GM19452 (cell line): ENCODE results near the gene MAMDC4.
"Not testable (repeated sequence)": the region's sequence is repeated elsewhere in the genome, so short reads cannot be mapped to it uniquely, and the experiment has no call there.

Experiments
- ATAC-seq: cut with Tn5 transposase; IDR thresholded peaks from one replicate; pipeline ENCODE4 v1.9.1; 2021; ENCODE audit not compliant: unreplicated experiment

Gene MAMDC4

DNA sequence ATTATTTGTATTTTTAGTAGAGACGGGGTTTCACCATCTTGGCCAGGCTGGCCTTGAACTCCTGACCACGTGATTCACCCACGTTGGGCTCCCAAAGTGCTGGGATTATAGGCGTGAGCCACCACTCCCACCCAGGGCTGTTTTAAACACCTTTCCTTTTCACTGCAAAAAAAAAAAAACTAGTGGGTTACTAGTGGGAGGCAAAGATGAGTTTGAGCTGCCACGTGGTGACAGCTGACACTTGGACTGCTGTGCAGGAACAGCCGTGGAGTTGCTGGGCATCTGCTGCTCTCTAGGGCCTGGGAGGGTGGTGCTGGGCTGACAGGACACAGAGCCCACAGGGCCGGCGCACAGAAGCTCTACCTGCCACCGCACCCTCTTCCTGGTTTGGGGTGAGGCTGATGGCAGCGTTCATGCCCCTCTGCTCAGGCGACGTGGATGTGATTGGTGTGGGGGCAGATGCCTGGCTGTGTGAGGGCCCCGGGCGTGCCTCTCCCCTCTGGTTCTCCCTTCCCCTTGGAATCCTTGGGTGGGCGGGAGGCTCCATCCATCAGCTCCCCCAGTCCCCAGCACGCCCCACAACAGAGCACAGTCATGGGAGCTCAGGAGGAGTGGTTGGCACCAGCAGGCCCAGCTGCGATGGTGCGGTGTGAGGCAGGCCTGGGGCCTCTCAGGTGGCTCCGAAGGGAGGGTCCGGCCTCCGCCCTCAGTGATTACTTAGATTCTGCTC is 27.5 kb upstream of the MAMDC4 start:
- ATAC-seq = no peak

DNA sequence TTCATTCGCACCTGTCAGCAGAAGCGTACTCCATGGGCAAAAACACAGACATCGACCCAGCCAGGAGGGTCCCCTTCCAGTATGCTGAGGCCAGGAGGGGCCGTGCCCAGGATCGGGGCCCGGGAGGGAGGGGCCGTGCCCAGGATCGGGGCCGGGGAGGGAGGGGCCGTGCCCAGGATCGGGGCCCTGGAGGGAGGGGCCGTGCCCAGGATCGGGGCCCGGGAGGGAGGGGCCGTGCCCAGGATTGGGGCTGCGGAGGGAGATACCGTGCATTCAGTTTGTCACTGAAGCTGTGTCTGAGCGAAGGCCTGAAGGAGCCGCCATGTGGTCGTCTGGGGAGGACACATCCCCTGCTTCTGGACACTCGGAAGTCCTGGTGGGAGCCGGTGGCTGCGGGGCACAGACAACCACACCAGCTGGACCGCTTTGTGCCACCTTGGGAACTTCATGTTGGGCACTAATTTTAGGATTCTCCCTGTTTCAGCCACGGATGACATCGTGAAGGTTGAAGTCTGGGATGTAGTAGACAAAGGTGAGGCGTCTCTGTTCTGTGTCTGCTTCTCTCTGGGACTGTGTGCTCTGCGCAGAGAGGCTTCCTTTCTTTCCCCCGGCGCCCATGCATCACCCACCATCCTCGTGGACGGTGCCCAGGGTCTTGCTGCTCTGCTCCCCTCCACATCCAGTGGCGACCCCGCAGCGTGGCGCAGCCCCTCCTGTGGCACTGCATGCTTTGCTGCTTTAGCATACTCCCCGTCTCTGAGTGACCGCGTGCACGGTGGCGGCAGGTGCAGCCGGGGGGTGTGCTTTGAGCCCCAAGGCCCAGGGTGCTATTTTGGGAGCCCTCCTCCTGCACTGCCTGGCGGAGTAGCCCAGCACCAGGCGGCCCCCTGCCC is 26.6 kb upstream of the MAMDC4 start:
- no peak for ATAC-seq

DNA sequence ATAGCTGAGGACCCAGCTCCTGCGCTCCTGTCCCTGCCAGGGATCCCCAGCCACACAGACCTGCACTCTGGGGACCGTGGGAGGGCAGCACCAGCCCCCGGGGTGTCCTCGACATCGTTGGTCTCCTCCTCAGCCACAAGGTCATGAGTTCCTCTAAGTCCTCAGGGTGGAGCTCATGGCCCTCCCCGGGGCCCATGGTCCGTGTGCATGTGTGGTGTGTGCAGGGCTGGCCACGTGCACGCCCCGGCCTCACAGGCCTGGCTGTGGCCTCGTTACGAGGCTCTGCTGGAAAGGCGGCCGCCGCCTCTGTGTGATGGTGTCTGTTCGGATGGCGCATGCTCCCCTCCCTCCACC is 26.0 kb upstream of the MAMDC4 start:
- ATAC-seq = no peak

DNA sequence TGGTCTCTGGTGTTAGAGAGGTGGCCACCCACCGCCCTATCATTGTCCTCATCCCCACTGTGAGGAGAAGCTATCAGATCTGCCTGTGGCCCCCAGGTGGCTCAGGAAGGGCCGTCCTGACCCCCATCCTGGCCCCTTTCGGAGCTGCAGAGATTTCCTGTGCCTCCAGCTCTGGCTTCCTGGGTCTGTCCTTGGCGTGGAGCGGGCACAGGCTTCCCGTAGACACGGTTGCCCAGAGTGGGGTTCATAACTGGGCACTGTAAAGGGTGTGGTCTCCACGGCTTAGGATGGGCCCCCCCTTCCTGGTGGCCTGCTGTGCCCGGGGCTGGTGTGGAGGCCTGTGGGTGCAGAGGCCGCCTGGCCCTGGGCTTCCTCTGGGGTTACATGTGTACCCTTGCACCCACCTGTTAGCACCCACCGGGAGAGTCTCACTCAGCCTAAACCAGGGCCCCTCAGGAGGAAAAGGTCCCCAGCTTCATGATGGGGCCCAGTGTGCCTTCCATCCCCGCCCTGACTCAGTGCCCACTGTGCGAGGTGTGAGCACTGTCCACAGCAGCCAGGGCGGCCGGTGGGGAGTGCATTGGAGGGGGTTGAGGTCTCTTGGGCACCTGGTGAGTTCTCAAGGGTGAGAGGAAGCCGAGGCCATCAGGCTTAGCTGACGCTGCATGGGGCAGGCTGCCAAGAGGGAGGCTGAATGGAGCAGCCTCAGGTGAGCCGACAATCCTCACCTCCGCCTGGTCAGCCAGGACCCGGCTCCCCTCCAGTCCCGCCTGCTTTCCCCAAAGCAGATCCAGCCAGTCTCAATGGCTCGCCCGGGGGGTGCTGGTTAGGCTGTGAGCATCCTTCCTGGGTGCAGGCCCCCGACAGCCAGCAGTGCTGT is 25.2 kb upstream of the MAMDC4 start:
- no peak for ATAC-seq

DNA sequence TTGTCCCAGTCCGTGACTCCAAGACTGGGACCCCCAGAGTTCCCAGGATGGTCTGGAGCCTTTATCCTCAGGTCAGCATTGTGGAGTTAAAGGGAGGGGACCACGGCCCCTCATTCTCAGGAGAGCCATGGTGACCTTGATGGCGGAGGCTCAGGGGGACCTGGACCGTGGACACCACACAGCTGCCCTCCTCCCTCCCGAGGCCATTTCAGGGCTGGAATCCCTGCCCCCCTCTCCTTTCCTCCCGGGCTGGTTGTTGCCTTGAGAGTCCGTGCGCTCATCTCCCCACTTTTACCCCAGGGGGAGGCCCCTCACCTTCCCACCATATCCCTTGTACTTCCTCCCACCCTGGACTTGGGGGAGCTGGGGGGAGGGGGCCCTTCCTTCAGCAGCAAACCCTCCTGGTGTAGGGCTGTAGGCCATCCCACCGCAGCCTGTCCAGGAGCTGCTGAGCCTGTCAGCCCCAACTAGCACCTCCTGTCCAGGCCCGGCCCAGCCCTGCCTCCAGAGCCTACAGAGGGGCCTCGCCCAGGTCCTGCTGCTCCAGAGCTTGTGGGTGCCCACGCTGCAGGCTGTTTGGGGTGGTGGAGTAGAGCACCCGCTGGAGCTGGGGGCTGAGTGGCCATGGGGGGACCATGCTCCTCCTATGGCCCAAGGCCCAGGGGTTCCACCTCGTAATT is 24.2 kb upstream of the MAMDC4 start:
- no peak for ATAC-seq

DNA sequence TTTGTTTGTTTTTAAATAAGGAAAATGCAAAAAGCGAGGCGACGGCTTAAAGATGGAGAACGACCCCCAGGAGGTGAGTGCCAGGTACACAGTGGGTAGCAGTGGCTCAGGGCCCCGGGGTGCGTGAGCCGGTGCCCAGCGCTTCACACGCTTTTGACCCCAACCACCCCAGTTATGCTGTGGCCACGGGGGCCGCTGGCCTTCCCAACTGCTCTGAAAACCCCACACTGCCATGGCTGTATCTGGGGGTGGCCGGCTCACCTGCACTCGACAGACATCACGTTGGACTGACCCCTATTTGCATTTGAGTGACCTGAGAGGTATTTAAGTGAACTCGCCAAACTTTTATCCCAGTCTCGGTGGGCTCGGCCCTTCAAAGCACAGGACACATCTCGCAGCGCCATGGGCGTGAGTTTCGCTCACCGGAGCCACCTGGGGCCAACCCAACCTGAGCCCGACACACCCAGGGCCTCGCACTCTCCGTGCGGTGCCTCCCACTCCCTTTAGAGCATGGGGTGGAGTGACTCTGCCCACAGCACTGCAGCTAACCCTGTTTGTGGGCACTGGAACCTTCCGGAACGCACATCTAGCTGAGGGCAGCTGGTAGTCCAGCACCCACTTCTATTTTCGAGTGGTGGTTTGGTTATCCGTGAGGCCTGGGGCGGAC is 23.5 kb upstream of the MAMDC4 start:
- ATAC-seq = no peak

DNA sequence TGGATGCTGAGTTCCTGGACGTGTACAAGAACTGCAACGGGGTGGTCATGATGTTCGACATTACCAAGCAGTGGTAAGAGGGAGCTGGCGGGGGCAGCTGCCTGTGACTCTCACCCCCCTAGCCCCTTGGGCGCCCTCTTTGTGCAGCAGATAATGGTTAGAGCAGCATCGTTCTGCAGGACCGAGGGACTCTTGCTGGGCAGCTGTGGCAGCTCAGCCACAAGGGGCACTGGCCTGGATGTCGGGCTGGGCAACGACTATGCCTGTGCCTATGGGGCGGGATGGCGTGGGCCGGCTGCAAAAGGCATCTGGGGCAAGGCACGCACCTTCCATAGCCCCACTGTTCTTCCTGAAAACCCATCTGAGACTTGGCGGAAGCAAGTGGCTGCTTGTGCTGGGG is 22.7 kb upstream of the MAMDC4 start:
- no peak for ATAC-seq

DNA sequence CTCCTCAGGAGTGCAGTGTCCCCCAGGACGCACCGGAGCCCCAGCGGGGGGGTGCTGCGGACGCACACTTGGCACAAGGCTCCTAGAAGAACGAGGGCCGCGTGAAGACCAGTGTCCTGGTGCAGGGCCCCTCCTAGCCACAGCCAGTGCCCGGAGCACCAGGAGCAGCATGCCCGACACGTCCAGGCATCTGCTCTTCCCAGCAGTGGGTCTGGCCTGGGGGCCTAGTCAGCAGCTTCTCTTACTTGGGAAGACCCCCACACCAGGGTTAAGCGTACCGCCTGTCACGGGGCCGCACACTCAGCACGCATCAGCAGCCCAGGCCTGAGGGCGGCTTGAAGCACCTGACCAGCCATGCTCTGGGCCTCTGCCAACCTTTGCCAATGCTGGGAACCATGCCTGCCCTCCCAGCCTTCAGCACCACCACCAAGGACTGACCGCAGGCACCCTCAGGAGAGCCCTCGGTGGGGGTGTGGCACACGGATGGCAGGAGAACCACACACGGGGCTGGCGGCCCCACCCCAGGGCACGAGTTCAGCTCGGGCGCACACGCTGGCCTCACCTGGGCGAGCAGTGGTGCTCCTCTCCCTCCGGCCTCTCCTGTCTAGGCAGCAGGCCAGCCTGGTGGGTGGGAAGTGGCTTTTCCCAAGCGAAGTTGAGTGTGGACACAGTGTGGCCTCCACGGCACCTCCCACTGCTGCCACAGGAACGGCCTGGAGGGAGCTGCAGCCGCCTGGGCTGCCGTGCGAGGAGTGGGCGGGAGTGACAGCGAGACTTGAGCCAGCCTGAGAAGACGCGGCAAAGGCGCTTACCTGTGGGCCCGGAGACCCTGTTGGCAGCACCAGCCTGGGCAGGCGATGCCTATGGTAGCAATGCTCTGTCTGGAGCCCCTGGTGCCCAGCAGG is 21.9 kb upstream of the MAMDC4 start:
- no peak for ATAC-seq

DNA sequence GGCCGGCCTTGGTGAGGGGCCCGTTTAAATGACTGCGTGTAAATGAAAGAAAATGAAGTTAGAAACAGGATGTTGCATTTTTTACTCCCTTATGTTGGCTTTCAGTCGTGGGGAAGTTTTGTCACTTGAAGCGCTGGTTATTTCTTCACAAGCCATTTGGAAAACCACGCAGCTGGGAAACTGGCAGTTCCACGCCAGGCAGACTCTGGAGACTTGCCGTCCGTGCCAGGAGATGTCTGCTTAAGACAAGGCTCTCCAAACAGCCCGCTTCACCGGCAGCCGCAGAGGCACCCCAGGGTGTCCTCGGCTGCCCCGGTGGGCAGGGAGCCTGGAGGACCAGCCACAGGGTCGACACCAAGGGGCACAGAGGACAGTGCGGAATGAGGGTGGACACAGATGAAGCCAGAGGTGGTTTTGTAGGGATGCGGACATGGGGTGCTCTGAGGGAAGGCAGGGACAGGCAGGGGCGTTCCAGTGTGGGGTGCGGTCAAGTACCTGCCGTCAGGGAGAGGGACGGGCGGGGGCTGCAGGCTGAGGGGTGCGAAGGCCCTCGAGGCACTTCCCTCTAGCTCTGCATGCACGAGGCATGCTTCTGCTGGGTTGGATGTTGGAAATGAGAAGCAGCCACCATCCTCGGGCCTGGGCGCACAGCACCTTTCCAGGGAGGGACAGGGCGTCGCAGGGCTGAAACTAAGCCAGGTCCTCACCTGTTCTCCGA is 21.0 kb upstream of the MAMDC4 start:
- ATAC-seq = no peak

DNA sequence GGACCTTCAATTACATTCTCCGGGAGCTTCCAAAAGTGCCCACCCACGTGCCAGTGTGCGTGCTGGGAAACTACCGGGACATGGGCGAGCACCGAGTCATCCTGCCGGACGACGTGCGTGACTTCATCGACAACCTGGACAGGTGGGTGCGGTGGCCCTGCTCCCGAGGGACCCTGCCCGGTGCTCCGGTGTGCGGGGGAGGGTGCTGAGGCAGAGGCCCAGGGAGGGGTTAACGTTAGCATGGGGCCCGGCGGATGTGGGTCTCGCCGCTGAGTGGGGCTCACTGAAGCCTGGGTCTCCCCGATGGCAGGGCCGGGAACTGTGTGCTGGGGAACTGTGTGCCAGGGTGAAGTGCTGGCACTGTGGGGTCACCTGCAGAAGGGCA is 20.4 kb upstream of the MAMDC4 start:
- ATAC-seq = no peak

DNA sequence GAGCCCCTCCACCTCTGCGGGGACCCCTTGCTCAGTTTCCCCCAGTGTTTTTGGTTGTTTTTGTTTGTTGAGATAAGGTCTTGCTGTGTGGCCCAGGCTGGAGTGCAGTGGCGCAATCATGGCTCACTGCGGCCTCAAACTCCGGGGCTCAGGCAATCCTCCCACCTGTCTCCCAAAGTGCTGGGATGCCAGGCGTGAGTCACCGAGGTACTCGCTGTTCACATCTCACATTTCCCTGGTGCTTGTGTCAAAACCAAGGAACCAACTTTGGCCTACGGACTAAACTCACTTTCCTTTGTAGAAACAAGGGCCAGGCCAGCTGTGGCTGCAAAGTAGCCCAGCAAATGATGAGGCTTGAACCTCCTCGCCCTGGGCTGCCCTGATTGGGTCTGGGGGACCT is 19.6 kb upstream of the MAMDC4 start:
- no peak for ATAC-seq

DNA sequence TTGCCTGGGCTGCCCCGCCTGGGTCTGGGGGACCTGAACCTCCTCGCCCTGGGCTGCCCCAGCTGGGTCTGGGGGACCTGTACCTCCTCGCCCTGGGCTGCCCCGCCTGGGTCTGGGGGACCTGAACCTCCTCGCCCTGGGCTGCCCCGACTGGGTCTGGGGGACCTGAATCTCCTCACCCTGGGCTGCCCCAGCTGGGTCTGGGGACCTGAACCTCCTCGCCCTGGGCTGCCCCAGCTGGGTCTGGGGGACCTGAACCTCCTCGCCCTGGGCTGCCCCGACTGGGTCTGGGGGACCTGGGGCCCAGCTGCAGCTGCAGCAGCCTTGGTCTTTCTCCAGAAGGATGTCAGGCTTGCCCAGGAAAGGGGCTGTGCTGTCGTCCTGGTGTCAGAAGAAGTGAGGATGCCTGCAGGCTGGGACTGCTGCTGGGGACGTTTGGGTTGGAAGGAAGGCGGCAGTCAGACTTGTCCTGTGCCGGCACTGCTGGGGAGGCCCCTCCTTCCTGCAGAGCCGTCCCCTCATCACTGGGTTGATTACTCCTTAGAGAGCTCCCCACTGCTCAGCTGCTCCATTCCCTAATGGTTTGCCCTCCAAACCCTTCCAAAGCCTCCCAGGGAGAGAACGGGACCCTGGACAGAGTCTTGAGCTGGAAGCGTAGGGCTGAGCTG is 18.6 kb upstream of the MAMDC4 start:
- not testable (repeated sequence) for ATAC-seq

DNA sequence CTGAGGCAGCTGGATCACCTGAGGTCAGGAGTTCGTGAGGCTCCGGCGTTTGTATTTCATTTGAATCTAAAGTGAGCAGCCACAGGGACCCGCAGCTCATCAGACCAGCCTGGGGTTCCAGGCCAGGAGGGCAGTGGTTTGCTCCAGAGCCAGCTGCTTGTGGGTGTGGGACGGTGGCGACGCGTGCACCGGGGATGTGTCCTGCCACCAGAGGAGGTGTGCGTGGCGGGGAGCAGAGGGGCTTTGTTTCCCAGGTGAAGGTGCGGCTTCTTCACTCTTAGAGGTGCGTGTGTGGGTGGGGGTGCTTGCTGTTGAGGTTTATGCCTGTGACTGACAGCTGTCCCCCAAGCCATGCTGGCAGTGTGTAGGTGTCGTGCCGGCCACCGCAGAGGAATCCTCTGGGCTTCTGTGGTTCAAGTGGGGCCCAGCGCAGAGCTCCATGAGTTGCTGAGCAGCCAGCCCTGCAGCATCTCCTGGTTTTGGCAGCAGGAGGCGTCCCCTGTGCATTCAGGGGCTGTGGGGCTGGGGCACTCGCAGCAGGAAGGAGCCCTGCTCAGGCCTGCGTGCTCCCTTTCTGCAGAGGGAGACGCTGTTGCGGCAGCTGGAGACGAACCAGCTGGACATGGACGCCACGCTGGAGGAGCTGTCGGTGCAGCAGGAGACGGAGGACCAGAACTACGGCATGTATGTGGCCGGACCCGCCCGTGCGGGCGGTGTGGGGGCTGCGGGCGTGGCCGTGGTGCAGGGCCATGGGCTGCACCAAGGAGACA is 16.8 kb upstream of the MAMDC4 start:
- ATAC-seq = no peak

DNA sequence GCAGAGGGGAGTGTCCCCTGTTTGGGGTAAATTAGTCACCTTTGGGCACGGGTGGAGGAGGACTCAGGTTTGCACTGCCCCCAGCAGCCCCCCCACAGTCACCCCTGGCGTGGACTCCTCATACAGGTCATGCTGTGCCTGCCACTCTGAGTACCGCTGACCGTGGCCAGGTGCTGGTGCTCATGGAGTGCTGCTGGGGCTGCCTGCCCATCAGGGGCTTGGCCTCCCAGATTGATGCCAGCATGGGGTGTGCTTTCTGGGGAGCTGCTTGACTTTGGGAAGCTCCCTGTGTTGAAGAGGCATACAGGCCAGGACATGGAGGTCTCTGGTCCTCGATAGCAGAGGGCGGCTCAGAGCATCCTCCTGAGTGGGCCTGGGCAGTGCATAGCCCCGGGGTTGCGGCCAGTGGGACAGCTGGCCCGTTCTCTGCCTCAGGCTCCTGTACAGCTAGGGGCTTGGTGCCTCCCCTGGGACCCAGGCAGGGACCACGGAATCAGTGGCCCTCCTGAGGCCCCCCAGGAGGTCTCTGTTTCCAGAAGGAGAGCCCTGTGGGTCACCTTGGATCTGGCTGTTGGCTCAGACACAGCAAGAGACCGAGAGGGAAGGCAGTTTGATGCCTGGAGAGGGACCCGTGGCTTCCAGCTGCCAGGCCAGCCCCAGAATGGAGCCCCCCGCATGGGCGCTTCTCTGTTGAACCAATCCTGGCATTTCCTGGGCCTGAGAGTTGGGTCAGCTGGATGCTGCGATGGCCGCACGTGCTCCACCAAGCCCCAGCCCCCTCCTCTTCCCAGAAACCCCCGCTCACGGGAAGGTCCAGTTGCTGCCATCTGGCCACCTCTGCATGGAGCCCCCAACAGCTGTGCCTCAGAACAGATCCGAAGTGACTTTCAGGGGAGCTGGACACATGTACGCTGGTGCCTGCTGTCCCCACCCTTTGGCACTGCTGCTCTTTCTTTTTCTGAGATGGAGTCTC is 15.9 kb upstream of the MAMDC4 start:
- ATAC-seq = no peak

DNA sequence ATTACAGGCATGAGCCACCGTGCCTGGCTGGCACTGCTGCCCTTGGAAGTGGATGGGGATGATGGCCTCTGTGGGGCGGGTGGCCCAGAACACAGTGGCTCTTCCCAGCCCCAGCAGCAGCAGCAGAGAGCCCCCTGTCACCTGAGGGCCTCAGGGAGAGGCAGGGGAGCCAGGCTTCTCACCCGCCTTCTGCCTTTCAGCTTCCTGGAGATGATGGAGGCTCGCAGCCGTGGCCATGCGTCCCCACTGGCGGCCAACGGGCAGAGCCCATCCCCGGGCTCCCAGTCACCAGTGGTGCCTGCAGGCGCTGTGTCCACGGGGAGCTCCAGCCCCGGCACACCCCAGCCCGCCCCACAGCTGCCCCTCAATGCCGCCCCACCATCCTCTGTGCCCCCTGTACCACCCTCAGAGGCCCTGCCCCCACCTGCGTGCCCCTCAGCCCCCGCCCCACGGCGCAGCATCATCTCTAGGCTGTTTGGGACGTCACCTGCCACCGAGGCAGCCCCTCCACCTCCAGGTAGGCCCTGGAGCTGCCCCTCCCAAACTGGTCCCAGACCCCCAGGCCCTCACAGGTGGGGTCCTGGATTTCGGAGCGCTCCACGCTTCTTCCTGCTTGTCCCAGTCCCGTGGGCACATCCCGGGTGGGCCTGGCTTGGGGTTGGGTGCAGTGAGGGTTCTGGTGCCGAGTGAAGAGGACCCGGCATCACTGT is 14.8 kb upstream of the MAMDC4 start:
- ATAC-seq = no peak

DNA sequence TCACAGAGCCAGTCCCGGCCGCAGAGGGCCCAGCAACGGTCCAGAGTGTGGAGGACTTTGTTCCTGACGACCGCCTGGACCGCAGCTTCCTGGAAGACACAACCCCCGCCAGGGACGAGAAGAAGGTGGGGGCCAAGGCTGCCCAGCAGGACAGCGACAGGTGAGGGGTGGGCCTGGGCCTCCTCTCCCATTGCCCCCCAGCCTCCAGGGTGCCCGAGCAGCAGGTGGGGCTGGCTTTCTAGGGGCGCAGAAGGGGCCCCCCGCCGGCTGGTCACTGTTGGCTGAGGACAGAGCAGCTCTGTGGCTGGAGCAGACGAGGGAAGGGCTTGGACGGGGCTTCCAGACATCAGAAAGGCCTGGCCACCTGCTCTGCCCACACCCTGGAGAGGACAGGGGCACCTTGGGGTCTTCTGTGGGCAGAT is 14.3 kb upstream of the MAMDC4 start:
- ATAC-seq = not testable (repeated sequence)
